NCI-H774 (cell line): ENCODE results near the gene RNASET2.

Experiments
- DNase-seq: peaks from one replicate; lab custom pipeline; 2025; lab: John Stamatoyannopoulos, UW

The RNASET2 gene

DNA sequence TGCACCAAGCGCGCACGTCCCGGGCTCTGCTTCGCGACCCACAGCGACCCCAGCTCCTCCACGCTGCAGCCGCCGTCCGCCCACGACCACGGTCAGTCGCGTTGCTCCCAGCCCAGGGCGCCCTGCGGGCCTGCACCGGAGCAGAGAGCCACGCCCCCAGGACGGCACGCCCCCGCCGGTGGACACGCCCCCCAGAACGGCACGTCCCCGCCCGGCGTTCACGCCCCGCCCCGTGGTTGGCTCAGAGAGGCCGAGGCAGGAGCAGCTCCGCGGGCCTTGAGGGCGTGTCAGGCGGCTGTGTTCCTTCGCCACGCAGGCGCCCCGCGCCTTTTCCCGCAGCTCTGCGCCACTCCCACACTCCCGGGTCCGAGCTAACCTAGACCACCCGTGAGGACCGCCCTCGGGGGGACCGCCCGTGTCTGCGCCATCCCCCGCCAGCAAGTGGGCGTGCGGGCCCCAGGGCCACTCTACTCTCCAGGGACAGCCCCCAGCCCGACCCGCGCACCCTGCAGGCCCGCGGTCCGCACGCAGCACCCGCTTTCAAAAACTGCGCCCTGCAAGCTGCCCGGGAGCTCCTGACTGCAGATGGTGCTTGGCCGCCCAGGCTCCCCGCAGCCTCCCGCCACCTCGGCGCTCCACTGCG, at the start of gene RNASET2:
Gene RNASET2, minus strand, starts transcription at position 107 of the 643 bp plus-strand sequence. CDS start 368 bp downstream, outside the sequence.
- peak; percentile 96 for DNase-seq

DNA sequence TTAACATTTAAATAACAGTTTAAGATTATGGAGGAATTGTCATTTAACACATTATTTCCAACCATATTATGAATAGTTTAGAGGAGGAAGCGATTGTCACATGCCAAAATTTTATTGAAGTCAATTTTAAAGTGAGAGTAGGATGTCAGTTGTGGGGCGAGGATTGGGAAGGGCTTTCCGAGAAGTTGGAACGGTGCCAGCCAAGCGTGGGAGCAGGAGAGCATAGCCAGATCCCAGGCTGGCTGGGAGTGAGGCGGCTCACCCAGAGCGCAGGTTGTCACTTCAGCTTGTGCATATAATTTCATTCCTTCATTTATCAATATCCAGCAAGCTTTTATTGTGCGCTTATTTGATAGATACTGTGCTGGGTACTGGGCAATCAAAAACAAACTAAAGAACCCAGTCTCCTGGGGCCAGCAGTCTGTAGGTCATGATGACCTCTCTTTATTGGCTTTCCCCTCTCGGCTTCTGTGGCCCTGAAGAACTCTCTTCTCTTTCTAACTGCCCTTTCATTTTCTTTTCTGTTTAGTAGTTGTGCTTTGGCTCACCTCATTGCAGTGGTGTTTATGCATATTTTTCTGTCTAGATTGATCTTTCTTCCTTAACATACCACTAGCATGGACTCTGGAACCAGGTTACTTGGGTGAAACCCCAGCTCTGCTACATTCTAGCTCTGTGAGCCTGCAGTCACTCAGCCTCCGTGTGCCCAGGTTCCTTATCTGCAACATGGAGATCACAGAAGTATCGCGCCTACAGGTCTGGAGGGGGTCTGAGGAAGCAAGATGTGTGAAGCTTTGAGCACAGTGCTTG, 49.2 kb upstream of the RNASET2 start:
- no peak for DNase-seq

- no peak for DNase-seq
Observed at GRCh38 chr6:167000759-167001158, 44.4 kb upstream of the RNASET2 start.

- no peak for DNase-seq
Observed at GRCh38 chr6:166999884-167000253, 43.5 kb upstream of the RNASET2 start.

- peak; percentile 99 for DNase-seq
Observed at GRCh38 chr6:166999145-166999883, 43.0 kb upstream of the RNASET2 start, which contains the start of gene CEP43. Gene CEP43, plus strand, starts transcription at chr6:166999397. Its CDS starts 16 bp downstream, at chr6:166999413.

DNA sequence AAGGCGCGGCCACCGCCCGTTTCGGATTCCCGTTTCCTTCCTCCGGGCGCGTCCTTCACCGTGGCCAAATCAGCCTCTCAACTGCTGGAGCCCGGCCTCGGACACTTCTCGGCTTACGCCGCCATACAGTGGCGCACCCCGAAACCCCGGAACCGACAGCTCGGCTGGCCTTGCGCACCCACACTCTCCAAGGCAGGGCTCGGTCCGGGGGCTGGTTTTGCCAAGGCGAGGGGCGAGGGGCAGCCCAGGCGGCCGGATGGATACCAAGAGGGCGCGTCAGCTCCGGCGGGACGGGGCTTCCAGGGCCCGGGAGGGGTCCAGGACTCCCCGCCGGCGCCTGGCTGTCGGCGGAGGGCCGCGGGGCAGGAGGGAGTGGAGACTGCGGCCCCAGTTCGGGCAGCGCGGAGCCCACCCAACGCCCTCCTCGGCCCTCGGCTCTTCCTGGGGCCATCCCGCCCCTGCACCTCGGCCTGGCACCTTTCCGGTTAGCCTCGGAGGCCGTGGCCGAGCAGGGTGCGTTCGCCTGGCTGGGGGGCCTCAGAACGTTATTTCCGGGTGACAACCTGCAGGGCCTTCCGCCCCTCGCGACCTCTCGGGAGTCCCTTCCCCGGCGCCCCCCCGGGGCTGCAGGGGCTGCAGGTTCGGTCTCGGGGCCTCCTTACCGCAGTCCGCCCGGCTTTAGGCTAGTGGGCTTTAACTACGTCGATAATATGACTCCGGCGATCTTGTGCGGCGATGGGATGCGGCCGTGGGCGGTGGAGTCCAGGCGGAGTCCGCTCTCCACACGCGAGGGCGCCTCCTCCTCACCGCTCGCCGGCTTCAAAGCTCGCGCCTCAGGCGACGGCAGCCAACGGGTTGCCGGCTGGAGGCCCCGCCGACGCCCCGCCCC, 42.1 kb upstream of the RNASET2 start:
- no peak for DNase-seq

- DNase-seq = peak; percentile 35
Observed at GRCh38 chr6:166997768-166998255, 41.5 kb upstream of the RNASET2 start.

DNA sequence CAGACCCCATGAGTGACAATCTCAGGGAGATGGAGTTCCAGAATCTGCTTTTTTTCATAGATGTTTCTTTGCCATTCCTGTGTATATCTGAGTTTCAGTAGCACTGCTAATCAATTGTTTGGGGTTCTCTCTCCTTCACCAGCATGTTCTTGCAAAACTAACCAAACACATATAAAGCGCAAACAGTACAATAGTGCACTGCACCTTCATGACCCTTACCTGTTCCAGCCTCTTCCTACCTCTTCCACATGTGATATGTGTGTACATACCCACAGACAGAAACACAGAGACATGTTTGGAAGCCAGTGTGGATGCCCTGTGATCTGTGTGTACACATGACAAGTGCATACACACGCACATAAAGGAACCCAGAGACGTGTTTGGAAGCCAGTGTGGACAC, 41.0 kb upstream of the RNASET2 start:
- DNase-seq = no peak

- DNase-seq = no peak
Observed at GRCh38 chr6:166996406-166996805, 40.1 kb upstream of the RNASET2 start.

DNA sequence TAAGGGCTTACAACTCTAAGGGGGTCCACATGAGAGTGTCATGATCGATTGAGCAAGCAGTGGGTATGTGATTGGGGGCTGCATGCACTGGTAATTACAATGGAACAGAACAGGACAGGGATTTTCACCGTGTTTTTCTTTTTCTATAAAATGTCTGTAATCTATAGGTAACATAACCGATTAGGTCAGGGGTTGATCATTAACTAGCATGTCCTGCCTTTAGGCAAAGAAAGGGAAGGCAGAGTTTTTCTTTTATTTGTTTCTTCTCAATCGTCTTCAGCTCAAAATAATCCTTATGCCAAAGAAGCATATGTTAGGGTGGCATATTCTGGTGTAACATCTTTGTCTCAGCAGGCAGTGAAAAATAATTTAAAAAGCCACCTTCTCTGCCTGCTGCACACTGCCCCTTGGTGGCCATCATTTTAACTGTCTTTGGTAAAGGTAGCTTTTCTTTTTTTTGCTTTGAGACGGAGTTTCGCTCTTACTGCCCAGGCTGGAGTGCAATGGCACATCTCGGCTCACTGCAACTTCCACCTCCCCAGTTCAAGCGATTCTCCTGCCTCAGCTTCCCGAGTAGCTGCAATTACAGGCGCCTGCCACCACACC, 33.2 kb upstream of the RNASET2 start:
- DNase-seq = peak; percentile 28

GRCh38 chr6:166988674-166989201, 32.4 kb upstream of the RNASET2 start:
- DNase-seq = no peak

GRCh38 chr6:166987930-166988329, 31.6 kb upstream of the RNASET2 start:
- DNase-seq = no peak

GRCh38 chr6:166987448-166987847, 31.1 kb upstream of the RNASET2 start:
- no peak for DNase-seq

- no peak for DNase-seq
Observed at GRCh38 chr6:166980738-166981137, 24.4 kb upstream of the RNASET2 start.

- no peak for DNase-seq
Observed at GRCh38 chr6:166977621-166978525, 21.5 kb upstream of the RNASET2 start.

GRCh38 chr6:166976636-166977035, 20.3 kb upstream of the RNASET2 start:
- DNase-seq = no peak

DNA sequence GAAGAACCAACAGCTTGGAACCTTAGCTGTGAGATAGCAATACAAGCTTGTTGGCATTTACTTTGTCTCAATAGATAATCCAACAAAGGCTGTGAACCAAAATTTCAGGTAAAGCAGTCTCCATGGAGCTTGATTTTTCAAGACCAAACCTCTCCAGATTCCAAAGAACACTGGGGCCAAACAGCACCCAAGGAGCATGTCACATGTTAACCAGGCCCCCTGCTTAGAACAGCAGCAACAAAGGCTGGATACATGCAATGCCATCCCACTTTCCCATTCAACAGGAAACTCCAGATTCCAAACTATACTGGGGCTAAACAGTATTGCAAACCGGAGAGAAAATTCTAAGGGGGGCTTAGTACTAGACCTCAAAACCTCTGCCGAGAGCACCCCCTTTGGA, 15.8 kb upstream of the RNASET2 start:
- DNase-seq = no peak

GRCh38 chr6:166971271-166971670, 14.9 kb upstream of the RNASET2 start:
- DNase-seq = no peak

GRCh38 chr6:166970776-166971175, 14.4 kb upstream of the RNASET2 start:
- no peak for DNase-seq

GRCh38 chr6:166970091-166970490, 13.7 kb upstream of the RNASET2 start:
- DNase-seq = no peak
